HEK293 (cell line): ENCODE measurements around the gene HIGD2A.

ENCODE experiments used
- CTCF ChIP-seq: fragments of 450-650 bp; formaldehyde crosslinking; IDR thresholded peaks from 2 replicates; pipeline ENCODE4 v1.5.1; 2016; ENCODE audit warnings: missing biosample characterization, missing genetic modification characterization
- KLF7 ChIP-seq: fragments of 450-650 bp; formaldehyde crosslinking; IDR thresholded peaks from 2 replicates; pipeline ENCODE4 v1.5.1; 2016; ENCODE audit warnings: missing biosample characterization, missing genetic modification characterization, borderline replicate concordance
- ZBTB20 ChIP-seq: fragments of 450-650 bp; formaldehyde crosslinking; IDR thresholded peaks from 2 replicates; pipeline ENCODE4 v1.5.1; 2016; ENCODE audit warnings: missing biosample characterization, missing genetic modification characterization
- ZEB2 ChIP-seq: fragments of 450-650 bp; formaldehyde crosslinking; IDR thresholded peaks from 2 replicates; pipeline ENCODE4 v1.5.1; 2016; ENCODE audit warnings: missing biosample characterization, missing genetic modification characterization
- ZNF133 ChIP-seq: fragments of 450-650 bp; formaldehyde crosslinking; IDR thresholded peaks from 2 replicates; pipeline ENCODE4 v1.5.1; 2016; ENCODE audit warnings: missing biosample characterization, missing genetic modification characterization
- ZNF302 ChIP-seq: fragments of 450-650 bp; formaldehyde crosslinking; IDR thresholded peaks from 2 replicates; pipeline ENCODE4 v1.5.1; 2016; ENCODE audit warnings: missing biosample characterization, missing genetic modification characterization, low read depth
- ZNF571 ChIP-seq: fragments of 450-650 bp; formaldehyde crosslinking; IDR thresholded peaks from 2 replicates; pipeline ENCODE4 v1.5.0; 2017; ENCODE audit warnings: missing biosample characterization, missing genetic modification characterization
- ZNF654 ChIP-seq: fragments of 450-650 bp; formaldehyde crosslinking; IDR thresholded peaks from 2 replicates; pipeline ENCODE4 v1.5.1; 2016; ENCODE audit warnings: low read depth, missing biosample characterization, missing genetic modification characterization
- ZNF677 ChIP-seq: fragments of 450-650 bp; IDR thresholded peaks from 2 replicates; pipeline ENCODE4 v1.5.0; 2018; ENCODE audit warnings: missing biosample characterization, mild to moderate bottlenecking, missing genetic modification characterization, moderate library complexity
- ZNF792 ChIP-seq: fragments of 450-650 bp; formaldehyde crosslinking; IDR thresholded peaks from 2 replicates; pipeline ENCODE4 v1.5.1; 2016; ENCODE audit warnings: missing biosample characterization, missing genetic modification characterization
- ZSCAN30 ChIP-seq: fragments of 450-650 bp; IDR thresholded peaks from 2 replicates; pipeline ENCODE4 v1.5.1; 2018; ENCODE audit warnings: missing biosample characterization, mild to moderate bottlenecking, missing genetic modification characterization, moderate library complexity
- TF ChIP-seq, protein P1 (sequence below): fragments of 450-650 bp; formaldehyde crosslinking; IDR thresholded peaks from 2 replicates; pipeline ENCODE4 v1.5.1; 2017; ENCODE audit warnings: missing biosample characterization, missing genetic modification characterization

DNA sequence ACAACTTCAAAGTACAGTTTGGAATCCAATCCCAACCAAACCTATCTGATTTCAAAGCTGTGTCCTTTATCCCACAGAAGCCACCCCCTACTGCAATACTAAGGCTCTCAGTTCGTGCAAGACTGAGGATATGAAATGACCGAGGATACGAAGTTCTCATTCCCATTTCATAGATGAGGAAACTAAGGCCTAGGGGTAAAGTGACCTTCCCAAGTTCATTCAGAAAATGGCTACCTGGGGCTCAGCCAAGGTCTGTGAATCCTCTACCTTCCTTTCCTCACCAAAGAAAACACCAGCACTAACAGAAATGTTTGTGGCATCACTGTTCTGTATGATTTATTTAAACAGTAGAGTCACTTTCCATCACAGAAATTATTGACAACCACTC, 32.4 kb upstream of the HIGD2A start:
- TF ChIP-seq ZEB2 (tag by site-specific recombination) (no peak), CTCF (tag by site-specific recombination) (no peak), KLF7 (tag by site-specific recombination) (no peak), ZNF654 (tag by site-specific recombination) (no peak), ZNF302 (no peak), ZNF571 (no peak), ZSCAN30 (no peak), ZNF133 (tag by site-specific recombination) (no peak), ZBTB20 (no peak), ZNF677 (tag by site-specific recombination) (no peak), ZNF792 (tag by site-specific recombination) (no peak)
- TF ChIP-seq, protein P1, sequence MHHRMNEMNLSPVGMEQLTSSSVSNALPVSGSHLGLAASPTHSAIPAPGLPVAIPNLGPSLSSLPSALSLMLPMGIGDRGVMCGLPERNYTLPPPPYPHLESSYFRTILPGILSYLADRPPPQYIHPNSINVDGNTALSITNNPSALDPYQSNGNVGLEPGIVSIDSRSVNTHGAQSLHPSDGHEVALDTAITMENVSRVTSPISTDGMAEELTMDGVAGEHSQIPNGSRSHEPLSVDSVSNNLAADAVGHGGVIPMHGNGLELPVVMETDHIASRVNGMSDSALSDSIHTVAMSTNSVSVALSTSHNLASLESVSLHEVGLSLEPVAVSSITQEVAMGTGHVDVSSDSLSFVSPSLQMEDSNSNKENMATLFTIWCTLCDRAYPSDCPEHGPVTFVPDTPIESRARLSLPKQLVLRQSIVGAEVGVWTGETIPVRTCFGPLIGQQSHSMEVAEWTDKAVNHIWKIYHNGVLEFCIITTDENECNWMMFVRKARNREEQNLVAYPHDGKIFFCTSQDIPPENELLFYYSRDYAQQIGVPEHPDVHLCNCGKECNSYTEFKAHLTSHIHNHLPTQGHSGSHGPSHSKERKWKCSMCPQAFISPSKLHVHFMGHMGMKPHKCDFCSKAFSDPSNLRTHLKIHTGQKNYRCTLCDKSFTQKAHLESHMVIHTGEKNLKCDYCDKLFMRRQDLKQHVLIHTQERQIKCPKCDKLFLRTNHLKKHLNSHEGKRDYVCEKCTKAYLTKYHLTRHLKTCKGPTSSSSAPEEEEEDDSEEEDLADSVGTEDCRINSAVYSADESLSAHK (tag by site-specific recombination): no peak
